CD4-positive, alpha-beta T cell (primary cell): Measurements from ENCODE around the gene SENP8. TPM values are rescaled to one million over a fixed set of nuclear protein-coding genes. Genes with fewer than 3 reads are reported as not detected.

ENCODE experiments used
- ATAC-seq: fragments of 200-7000 bp; cut with Tn5 transposase; one replicate; pipeline ENCODE4 v1.10.0; 2022; ENCODE audit warnings: mild to moderate bottlenecking; ENCODE audit not compliant: poor library complexity
- CTCF ChIA-PET: fragments of 350-600 bp; sonication (Branson Sonifier 250); formaldehyde crosslinking; loops from one replicate; lab custom pipeline; 2021; ENCODE audit warnings: antibody characterized with exemption, inconsistent platforms; lab: Charles Lee
- POLR2A ChIA-PET: fragments of 350-600 bp; sonication (Branson Sonifier 250); formaldehyde crosslinking; loops from one replicate; lab custom pipeline; 2021; ENCODE audit warnings: antibody characterized with exemption, inconsistent platforms; lab: Charles Lee
- DNase-seq, 14 experiments: peaks; one replicate each; pipeline ENCODE4 v3.0.0-alpha.2; 2013 to 2020; ENCODE audit warnings: mixed read lengths in 2 of 14
- H3K27ac ChIP-seq, 2 donors: one replicate each; pipeline versions ENCODE4 v1.5.1 to v1.7.0; 2013; ENCODE audit warnings: low read length in 2 of 2, low read depth in 1 of 2, mild to moderate bottlenecking in 1 of 2
- H3K27me3 ChIP-seq, 2 experiments: 1 replicate in 1 of 2; 2 replicates in 1 of 2; pipeline versions ENCODE4 v1.6.1 to v1.7.0; 2013; ENCODE audit warnings: low read length in 2 of 2, control low read depth in 1 of 2, mild to moderate bottlenecking in 1 of 2, moderate library complexity in 1 of 2; ENCODE audit not compliant: insufficient read depth in 2 of 2, control insufficient read depth in 1 of 2
- H3K36me3 ChIP-seq: one replicate; pipeline ENCODE4 v1.6.1; 2013; ENCODE audit warnings: low read length, control low read depth; ENCODE audit not compliant: insufficient read depth
- H3K4me1 ChIP-seq: one replicate; pipeline ENCODE4 v1.6.1; 2013; ENCODE audit warnings: low read length, control low read depth; ENCODE audit not compliant: insufficient read depth
- H3K4me3 ChIP-seq: one replicate; pipeline ENCODE4 v1.5.1; 2013; ENCODE audit warnings: mild to moderate bottlenecking, low read length, moderate library complexity
- H3K9me3 ChIP-seq, 2 experiments: 1 replicate in 1 of 2; 2 replicates in 1 of 2; pipeline versions ENCODE4 v1.6.1 to v1.7.0; 2013; ENCODE audit warnings: low read length in 2 of 2, mild to moderate bottlenecking in 2 of 2, control low read depth in 1 of 2, moderate library complexity in 1 of 2; ENCODE audit not compliant: control insufficient read depth in 1 of 2, insufficient read depth in 1 of 2
- H3K27ac Mint-ChIP-seq: one replicate; pipeline ENCODE4 v1.8.0; 2020; ENCODE audit warnings: mixed read lengths
- H3K27me3 Mint-ChIP-seq: one replicate; pipeline ENCODE4 v1.8.0; 2021; ENCODE audit warnings: mixed read lengths
- H3K36me3 Mint-ChIP-seq: one replicate; pipeline ENCODE4 v1.8.0; 2021; ENCODE audit warnings: low read depth, mixed read lengths
- H3K4me1 Mint-ChIP-seq: one replicate; pipeline ENCODE4 v1.8.0; 2021; ENCODE audit warnings: low read depth, mixed read lengths
- H3K4me3 Mint-ChIP-seq: one replicate; pipeline ENCODE4 v1.8.0; 2020; ENCODE audit warnings: mild to moderate bottlenecking, mixed read lengths
- H3K9me3 Mint-ChIP-seq: one replicate; pipeline ENCODE4 v1.8.0; 2020; ENCODE audit warnings: mixed read lengths
- CTCF ChIP-seq: fragments of 200-600 bp; IDR thresholded peaks from one replicate; pipeline ENCODE4 v1.8.0; 2022; ENCODE audit warnings: antibody characterized with exemption, mild to moderate bottlenecking
- intact Hi-C, 2 experiments: fragments of 100-400 bp; cut with DNase I in 1 of 2; cut with micrococcal nuclease in 1 of 2; formaldehyde crosslinking; loops; one replicate each; pipeline versions ENCODE4 v1.15.1 to v1.9.0; 2023 to 2025; cut with DNase I, micrococcal nuclease
- total RNA-seq, 174 experiments: library from RNA in 2 of 174; stranded (reverse) in 2 of 174; gene quantifications; one replicate each; pipeline ENCODE4 v1.2.3 and lab custom pipeline; 2021 to 2026

The SENP8 gene
- total RNA-seq, 2 experiments from 2014 or later = 0.14 TPM; not detected in 1

- Mint-ChIP-seq H3K27ac (no peak overlapping the region), H3K36me3 (no peaks in the 10 kb centered on the region), H3K4me1 (no peaks in the 10 kb centered on the region), H3K27me3 (no peaks in the 10 kb centered on the region), H3K4me3 (no peak overlapping the region), H3K9me3 (no peaks in the 10 kb centered on the region)
- TF ChIP-seq CTCF = no peak
- H3K27ac ChIP-seq = no peak overlapping the region
- H3K36me3 ChIP-seq = no peaks in the 10 kb centered on the region
- H3K4me1 ChIP-seq = no peaks in the 10 kb centered on the region
- H3K4me3 ChIP-seq = no peak overlapping the region
- no peak for DNase-seq
- no peaks in the 10 kb centered on the region for H3K27me3 ChIP-seq
- no peak for ATAC-seq
- no peaks in the 10 kb centered on the region for H3K9me3 ChIP-seq
- intact Hi-C loops = no loop called here
- ChIA-PET POLR2A (no interaction called here), CTCF (no interaction called here)
Measured at GRCh38 chr15:72139667-72140066, 21.5 kb downstream of the SENP8 start.

- no peaks in the 10 kb centered on the region for H3K4me1 ChIP-seq
- H3K27ac ChIP-seq = no peak overlapping the region
- no peak overlapping the region for H3K27ac Mint-ChIP-seq
- H3K36me3 ChIP-seq = no peaks in the 10 kb centered on the region
- no peaks in the 10 kb centered on the region for H3K9me3 Mint-ChIP-seq
- no peaks in the 10 kb centered on the region for H3K36me3 Mint-ChIP-seq
- ChIA-PET POLR2A (no interaction called here), CTCF (no interaction called here)
- H3K4me3 ChIP-seq = no peak overlapping the region
- H3K27me3 ChIP-seq = no peaks in the 10 kb centered on the region
- no peak for DNase-seq
- intact Hi-C loops = no loop called here
- H3K4me1 Mint-ChIP-seq = no peaks in the 10 kb centered on the region
- H3K27me3 Mint-ChIP-seq = no peaks in the 10 kb centered on the region
- no peak for ATAC-seq
- no peaks in the 10 kb centered on the region for H3K9me3 ChIP-seq
- TF ChIP-seq CTCF = no peak
- H3K4me3 Mint-ChIP-seq = no peak overlapping the region
Measured at GRCh38 chr15:72140088-72140487, 21.9 kb downstream of the SENP8 start.

GRCh38 chr15:72141171-72142084 lies 23.2 kb downstream of the SENP8 start:
- no peak overlapping the region for H3K4me3 ChIP-seq
- ATAC-seq = no peak
- no peaks in the 10 kb centered on the region for H3K36me3 ChIP-seq
- Mint-ChIP-seq H3K9me3 (no peaks in the 10 kb centered on the region), H3K27ac (no peak overlapping the region), H3K4me3 (no peak overlapping the region), H3K36me3 (no peaks in the 10 kb centered on the region), H3K4me1 (no peaks in the 10 kb centered on the region), H3K27me3 (no peaks in the 10 kb centered on the region)
- no peak overlapping the region for H3K27ac ChIP-seq
- H3K9me3 ChIP-seq = no peaks in the 10 kb centered on the region
- CTCF ChIA-PET = no interaction called here
- no peaks in the 10 kb centered on the region for H3K27me3 ChIP-seq
- H3K4me1 ChIP-seq = no peaks in the 10 kb centered on the region
- POLR2A ChIA-PET = no interaction called here
- DNase-seq = no peak
- intact Hi-C loops = no loop called here
- no peak for TF ChIP-seq CTCF
